GM19467 (cell line): ENCODE results near the gene MAP2.

Experiments used
- ATAC-seq: cut with Tn5 transposase; IDR thresholded peaks from one replicate; pipeline ENCODE4 v1.9.1; 2021; ENCODE audit warnings: mild to moderate bottlenecking, moderate library complexity; ENCODE audit not compliant: unreplicated experiment

MAP2 gene, protein sequence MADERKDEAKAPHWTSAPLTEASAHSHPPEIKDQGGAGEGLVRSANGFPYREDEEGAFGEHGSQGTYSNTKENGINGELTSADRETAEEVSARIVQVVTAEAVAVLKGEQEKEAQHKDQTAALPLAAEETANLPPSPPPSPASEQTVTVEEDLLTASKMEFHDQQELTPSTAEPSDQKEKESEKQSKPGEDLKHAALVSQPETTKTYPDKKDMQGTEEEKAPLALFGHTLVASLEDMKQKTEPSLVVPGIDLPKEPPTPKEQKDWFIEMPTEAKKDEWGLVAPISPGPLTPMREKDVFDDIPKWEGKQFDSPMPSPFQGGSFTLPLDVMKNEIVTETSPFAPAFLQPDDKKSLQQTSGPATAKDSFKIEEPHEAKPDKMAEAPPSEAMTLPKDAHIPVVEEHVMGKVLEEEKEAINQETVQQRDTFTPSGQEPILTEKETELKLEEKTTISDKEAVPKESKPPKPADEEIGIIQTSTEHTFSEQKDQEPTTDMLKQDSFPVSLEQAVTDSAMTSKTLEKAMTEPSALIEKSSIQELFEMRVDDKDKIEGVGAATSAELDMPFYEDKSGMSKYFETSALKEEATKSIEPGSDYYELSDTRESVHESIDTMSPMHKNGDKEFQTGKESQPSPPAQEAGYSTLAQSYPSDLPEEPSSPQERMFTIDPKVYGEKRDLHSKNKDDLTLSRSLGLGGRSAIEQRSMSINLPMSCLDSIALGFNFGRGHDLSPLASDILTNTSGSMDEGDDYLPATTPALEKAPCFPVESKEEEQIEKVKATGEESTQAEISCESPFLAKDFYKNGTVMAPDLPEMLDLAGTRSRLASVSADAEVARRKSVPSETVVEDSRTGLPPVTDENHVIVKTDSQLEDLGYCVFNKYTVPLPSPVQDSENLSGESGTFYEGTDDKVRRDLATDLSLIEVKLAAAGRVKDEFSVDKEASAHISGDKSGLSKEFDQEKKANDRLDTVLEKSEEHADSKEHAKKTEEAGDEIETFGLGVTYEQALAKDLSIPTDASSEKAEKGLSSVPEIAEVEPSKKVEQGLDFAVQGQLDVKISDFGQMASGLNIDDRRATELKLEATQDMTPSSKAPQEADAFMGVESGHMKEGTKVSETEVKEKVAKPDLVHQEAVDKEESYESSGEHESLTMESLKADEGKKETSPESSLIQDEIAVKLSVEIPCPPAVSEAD (N-terminal part only)

DNA sequence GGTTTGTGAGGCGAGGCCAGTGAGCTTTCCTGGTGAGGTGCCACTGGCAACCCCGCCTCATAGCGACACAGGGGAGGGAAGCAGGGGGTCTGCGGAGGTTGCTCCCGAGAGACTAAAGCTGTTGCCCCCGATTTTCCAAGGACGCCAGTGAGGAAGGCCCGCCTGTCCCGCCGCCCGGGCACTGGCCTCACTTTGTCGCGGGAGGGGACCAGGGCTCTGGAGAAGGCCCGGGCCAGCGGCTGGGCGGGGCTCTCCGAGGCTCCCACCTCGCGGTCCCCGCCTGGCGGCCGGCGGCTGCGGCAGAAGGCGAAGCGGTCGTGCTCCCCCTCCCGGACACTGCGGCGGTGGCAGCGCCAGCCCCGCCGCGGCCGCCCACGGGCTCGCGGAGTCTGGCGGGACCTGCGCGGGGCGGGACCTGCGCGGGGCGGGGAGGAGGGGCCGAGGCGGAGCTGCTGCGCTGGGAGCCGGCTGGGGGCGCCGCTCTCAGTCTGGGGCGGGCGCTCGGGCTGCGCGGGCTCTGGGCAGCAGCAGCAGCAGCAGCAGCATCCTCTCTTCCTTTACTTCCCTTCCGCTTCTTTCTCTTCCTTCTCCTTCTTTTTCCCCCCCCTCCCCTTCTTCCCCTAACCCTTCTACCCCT lies at the start of gene MAP2:
MAP2 (plus strand) TSS at position 486 of the 637 bp plus-strand sequence. CDS start 229,124 bp downstream, outside the sequence.
- peak; percentile 97 for ATAC-seq

DNA sequence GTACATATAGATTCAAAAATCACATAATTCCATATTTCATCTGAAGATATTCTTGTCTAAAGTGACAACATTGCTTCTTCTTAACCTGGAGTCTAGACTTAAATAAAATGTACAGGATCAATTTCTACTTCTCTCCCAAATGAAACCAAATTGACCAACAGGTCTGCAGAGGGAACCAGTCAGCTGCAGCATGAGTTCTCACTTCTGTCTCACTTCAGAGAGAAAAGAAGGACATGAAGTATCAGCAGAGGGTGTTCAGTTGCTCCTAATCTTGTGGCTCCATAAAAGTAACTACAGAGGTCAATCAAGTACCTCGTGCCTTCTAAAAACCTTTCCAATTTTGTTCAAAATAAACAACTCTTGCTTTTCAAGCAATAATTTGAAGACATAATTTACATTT lies 47.2 kb upstream of the MAP2 start:
- ATAC-seq = no peak

DNA sequence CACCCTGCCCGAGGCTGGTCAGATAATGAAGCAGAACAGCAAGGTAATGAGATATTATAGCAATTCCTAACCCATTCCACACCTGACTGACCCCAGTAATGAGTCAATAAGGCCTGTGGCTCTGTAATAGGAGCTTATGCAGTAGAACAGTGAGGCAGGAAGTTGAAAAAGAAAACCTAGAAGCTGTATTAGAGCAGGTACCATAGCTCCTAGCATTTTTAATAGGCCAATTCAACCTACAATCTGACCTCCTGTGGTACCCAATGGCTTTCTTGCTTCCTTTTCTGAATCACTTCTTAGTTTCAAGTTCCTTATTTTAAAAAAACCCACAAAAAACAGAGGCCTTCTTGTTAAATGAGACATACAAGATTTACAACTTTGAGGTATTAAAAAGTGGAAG lies 43.6 kb upstream of the MAP2 start:
- peak; percentile 99 for ATAC-seq

DNA sequence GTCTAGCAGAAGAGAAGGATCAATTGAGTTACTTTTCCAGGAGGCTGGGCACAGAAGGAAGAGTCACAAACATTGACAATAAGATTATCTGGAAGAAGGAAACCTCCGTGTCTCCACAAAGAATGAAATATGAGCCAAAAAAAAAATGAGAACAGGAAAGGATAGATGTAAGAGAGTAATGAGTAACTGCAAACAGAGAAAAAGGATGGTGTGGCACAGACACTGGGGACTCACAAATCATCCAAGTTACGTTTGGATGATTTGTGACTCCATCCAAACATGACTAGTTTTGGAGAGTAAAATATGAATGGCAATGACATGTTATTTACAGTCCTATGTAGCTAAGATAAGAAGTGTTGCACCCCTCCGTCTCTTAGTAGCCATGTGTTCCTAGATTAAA lies 42.8 kb upstream of the MAP2 start:
- ATAC-seq = no peak

DNA sequence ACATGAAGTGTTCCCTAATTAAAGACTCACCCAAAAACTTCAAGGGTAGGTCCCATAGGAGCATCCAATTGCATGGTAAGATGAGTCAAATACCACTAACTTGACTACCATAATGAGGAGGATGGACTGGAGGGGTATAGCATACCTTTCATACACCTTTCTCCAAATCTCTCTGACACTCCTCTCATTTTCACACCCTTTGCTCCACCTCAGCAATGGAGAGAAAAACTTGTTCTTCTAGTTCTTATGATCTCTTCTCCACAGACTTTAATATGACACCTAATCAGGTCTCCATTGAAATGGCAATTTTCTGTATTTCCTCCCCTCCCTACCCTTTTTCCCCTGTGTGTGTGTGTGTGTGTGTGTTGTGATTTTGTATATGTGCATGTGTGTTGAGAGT lies 41.1 kb upstream of the MAP2 start:
- ATAC-seq = no peak

DNA sequence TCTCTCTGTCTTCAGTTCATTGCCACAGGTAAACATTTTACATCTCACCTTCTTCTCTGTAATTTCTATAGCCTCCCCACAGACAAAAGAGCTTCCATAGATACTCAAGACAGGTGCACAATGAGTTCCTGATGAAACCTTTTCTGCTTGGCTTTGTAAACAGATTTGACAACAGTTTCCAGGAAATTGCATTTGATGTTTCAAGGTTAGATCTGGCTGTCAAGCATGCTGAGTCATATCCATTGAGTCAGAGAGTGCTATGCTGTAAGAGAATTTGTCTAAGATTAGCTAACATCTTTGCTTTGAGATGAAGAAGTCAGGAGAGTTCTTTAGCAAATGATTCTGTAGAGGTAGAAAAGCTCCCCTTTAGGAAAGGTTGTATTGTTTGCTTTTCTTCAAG lies 40.6 kb upstream of the MAP2 start:
- no peak for ATAC-seq

DNA sequence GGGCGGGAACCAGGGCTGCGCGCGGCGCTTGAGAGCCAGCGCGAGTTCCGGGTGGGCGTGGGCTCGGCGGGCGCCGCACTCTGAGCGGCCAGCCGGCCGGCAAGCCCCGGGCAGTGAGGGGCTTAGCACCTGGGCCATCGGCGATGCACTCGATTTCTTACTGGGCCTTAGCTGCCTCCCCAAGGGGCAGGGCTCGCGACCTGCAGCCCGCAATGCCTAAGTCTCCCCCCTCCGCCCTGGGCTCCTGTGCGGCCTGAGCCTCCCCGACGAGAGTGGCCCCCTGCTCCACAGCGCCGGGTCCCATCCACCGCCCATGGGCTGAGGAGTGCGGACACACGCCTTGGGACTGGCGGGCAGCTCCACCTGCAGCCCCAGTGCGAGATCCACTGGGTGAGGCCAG lies 36.5 kb upstream of the MAP2 start:
- ATAC-seq = no peak

DNA sequence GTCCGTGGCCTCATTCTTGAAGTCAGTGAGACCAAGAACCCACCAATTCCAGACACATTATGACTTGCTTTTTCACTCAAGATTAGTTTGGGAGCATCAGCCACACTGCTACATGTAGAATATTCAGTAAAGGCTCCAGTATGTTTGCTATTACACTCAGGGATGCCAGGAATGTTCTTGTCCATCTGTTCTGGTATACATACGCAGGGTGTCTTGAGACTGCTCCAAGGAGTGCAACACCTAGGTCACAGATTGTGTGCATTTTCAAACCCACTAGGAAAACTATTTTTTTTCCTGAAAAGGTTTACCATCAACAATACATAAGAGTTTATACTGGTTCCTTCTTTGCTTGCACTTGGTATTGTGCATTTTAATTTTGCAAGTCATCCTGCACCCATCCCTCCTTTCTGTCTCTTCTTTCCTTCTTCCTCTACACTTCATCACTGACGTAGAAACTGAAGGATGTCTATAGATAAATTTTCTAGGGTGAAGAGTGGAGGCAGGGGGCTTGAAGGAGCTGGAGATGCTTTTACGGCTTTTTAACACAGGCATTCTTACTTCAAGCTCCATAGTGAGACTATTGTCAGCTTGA lies 35.3 kb upstream of the MAP2 start:
- ATAC-seq = no peak

DNA sequence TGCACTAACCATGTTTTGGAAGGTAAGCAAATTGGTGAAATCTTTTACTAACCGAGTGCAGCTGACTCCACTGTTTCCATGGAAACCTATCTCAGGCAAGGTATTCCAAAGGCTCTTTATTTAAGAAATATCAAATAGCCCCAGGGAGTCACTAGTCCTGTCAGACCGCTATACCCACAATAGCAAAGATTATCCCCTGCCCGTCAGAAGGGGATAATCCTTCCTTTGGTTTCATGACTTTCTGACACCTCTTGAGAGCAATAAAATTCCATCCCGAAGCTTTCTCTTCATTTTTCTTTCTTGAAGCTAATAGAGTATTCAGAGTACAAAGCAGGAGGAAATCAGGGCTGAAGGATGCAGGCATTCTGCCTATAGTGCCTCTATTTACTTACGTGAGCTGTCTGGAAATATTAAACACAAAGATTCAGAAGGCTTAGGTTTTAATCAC lies 34.7 kb upstream of the MAP2 start:
- no peak for ATAC-seq

DNA sequence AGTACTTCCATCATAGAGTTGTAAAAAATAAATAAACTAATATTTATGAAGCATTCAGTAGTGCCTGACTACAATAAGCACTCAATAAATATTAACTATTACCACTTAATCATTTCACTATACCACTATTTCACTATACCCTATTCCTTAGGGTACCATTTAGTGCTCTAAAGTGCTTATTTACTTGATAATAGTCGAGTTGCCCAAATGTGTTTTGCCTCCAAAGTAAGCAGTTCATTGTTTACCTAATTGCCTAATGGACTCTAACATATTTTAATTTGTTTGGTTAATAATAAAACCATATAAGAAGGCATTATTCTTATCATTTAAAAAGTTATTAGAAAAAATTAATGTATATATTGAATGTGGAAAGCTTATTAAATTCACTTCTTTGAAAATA lies 33.0 kb upstream of the MAP2 start:
- ATAC-seq = no peak

DNA sequence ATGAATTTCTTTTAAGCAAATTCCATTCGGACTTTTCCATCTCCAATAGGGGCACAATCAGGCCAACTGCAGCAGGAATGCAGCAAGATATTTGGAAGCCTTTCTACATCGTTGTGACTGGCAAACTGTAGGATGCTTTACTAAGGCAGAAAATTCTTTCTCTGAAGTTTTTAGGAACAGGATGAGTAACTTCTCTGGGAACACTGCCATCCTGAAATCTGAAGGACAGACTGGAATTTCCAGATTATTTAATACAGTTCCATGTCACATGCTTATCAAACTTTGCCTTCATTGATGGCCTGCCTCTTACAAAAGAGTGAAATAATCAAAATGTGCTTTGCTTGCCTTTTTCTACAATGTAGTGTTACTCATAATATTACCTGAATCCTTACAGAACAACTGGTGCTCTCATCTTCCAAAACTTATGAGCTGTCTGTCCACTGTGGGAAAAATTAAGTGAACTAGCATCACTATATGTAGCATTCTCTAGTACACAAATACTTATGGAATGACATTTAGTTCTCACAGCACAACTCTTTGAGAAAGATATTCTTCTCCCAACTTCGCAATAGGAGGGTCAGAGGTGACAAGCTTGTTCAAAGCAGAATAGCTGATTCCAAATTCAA lies 32.0 kb upstream of the MAP2 start:
- ATAC-seq = no peak

DNA sequence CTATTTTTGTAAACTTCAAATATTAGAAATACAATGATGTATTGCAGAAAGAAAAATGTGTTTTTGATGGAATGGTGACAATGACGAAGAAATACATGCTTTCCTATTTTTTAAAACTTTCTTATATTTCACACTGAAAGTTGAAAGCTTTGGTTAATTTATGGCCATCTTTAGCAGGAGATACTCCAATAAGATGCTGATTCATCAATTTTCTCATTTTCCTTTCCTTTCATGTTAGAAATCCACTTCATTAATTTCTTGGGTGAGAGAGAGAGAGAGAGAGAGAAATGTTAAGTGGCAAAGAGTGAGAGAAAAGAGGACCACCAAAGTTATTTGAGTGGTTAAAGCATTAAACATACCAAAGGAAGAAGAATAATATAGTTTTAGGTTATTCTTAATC lies 28.6 kb upstream of the MAP2 start:
- no peak for ATAC-seq

DNA sequence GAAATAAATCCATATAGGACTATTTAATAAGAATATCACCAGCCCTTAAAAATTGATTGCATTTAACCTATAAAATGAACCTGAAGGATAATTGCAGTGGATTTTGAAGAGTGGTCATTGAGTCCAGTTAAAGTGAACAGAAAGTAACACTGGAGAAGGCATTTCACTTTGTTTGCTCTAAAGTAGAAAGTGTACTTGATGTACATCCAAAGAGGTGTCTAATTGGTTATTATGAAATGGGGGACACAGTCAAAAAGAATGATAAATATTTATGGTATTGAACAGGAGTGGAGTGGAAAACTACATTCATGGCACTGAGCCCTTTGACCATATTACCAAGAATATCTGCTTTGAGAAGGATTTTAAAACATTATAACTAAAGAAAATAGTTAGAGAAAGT lies 28.2 kb upstream of the MAP2 start:
- ATAC-seq = no peak

DNA sequence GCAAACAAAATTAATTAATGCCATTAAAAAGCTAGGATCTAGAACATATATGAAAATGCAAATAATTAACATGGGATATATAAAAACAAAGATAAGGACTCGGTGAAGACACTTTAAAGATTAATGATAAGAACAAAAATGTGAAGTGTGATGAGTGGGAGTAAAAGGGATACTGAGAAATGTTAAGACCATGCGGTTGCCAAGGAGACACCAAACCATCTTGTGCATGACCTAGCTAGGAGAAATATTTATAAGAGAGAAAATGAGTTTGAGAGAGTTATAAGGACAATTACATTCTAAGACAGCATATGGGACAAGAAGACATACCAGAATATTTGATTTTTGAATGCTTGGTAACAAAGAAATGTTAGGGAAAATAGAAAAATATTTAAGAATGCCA lies 25.4 kb upstream of the MAP2 start:
- ATAC-seq = no peak

DNA sequence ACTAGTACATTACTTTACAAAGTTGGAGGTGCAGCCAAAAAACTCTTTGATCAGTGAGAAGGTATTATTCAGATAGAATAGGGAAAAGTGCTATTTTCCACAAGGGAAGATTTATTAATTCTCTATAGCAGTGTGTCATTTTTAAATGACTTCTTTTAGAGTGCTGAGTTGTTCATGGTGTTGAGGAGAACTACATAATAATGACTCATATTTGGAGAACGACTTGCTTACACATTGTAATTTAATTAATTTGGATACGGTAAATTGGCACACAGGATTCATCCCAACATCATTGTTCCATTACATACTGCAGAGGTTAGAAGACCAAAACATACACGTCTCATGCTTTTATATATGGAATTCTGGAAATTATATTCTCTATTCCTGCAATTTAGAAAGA lies 22.1 kb upstream of the MAP2 start:
- no peak for ATAC-seq

DNA sequence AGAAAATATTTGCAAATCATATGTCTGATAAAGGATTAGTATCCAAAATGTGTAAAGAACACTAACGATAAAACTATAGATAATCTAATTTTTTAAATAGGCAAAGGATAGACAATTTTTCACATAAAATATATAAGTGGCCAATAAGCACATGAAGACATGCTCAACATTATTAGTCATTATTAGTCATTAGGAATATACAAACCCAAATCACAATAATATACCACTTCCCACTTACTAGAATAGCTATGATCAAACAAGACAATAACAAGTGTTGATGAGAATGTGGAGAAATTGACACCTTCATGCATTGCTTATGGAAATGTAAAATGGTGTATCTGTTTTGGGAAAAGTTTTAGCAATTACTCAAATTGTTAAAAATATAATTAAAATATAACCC lies 12.6 kb upstream of the MAP2 start:
- no peak for ATAC-seq

DNA sequence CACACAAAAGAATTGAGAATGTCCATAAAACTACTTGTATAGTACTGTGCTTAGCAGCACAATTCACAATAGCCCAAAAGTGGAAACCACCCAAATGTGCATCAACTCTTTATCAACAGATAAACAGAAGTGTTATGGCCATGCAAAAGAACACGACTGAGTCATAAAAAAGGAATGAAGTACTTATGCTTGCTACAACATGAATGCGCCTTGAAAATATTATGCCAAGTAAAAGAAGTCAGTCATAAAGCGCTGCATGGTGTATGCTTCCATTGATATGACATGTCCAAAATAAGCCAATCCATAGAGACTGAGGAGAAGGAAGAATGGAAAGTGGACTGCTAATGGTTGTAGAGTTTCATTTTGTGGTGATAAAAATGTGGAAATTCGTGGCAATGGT lies 12.1 kb upstream of the MAP2 start:
- no peak for ATAC-seq

DNA sequence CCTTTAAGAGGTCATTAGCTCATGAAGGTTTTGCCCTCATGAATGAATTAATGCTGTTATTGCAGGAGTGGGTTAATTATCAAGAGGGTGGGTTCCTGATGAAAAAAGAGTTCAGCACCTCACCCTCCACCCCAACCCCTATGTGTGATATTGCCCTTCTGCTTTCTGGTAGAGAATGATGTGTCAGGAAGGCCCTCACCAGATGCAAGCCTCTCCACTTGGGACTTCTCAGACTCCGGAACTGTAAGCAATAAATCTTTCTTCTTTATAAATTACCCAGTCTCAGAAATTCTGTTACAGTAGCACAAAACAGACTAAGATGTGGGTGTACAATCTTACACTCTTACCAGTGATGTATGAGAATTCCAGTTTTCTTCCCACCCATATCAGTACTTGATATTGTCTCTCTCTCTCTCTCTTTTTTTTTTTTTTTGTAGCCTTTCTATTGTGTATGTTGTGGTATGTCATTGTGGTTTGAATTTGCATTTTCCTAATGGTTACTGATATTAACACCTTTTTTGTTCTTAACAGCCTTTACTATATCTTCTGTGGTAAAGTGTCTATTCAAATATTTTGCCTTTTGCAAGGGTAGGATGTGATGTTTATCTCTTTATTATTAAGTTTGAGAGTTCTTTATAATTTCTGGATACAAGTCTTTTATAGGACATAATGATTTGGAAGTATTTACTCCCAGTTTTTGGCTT lies 10.4 kb upstream of the MAP2 start:
- ATAC-seq = no peak

DNA sequence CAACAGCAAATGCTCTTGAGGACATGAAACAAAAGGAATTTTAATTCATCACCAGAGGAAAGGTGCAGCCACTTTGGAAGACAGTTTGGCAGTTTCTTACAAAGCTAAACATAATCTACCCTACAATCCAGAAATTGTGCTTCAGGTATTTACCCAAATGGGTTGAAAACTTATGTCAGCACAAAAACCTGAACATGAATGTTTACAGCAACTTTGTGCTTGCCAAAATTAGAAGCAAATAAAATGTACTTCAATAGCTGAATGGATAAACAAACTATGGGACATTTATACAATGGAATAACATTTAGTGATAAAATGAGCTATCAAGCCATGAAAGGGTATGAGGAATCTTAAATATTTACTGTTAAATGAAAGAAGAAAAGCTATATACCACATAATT lies 6.9 kb upstream of the MAP2 start:
- no peak for ATAC-seq
